Activated naive CD4-positive, alpha-beta T cell treated with anti-CD3 and anti-CD28 coated beads, Interleukin-2, amount 50 U/mL, for 16 hours (primary cell): ENCODE results near the gene VAMP5.
"Not testable (repeated sequence)": the region's sequence is repeated elsewhere in the genome, so short reads cannot be mapped to it uniquely, and the experiment has no call there.

Experiments used
- DNase-seq: peaks from one replicate; pipeline ENCODE4 v3.0.0-alpha.2; 2020

VAMP5 gene

DNA sequence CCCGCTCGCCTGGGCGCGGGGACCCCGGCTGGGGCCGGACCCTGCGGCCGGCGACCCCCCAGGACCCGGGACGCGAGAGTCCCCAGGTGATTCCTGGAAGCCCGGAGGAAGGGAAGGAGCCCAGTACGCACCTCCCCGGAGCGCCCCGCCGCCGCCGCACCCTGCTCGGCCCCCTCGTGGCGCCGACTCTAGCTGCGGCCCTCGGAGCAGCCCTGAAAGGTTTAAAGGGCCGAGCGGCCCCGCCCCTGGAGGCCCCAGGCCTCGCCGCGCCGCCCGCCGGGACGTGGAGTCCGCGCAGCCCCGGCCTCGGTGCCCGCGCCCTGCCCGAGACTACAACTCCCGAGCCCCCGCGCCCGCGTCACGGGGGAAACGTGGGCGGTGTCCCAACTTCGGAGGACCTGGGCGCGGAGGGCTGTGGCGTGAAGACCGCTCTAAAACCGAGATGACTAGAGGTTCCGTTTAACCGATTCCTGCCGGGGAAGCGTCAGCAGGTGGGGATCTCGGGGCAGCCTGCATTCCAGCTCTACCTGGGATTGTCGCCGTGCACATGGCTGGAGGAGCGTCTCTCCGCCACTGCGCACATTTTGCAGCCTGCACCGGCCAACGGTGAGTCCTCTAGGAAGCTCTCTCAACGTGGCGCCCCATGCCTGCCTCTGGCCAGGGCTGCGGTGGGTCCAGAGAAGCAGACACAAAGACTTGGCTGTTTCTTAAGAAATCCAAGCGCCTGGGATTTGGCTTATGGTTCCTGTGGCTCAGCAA is 18.4 kb downstream of the VAMP5 start, which contains the start of gene TMEM150A:
Gene TMEM150A (minus strand): TSS at position 223 of the 759 bp plus-strand sequence. CDS start 750 bp downstream, outside the sequence.
- peak; percentile 88 for DNase-seq

GRCh38 chr2:85604133-85604444 is 19.9 kb downstream of the VAMP5 start:
- DNase-seq, result not testable (repeated sequence)

DNA sequence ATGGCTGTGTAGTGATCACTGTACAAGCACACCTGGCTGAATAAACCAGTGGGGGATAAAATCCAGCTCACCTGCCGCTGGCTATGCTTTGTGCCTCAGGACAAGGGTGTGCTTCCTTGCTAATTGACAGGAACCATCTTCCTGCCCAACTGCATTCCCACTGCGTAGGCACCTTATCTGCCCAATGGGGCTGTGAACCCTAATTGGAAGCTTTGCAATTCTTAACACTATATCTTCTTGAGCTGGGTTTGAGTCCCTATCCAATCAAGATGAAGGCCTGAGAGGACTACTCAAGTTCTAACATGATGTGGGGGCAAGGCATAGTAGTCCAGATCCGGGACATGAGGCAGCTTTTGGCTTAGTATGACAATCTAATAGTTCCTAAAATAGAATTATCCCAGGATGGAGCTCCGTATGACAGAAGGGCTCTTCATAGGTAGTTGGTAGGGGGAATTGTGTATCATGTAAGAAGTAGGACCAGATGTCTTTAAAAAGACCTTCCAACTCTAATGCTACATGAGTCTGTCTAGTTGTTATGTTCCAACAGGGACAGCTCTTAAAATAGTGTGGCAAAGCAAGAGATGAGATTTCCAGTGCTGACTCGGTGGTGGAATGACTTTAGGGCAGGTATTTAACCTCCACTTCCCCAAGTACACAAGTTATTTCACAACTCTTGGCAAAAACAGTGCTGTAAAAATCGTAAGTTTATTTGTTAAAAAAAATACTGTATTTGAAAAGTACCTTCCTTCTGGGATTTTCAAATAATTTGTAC is 20.5 kb downstream of the VAMP5 start:
- no peak for DNase-seq

DNA sequence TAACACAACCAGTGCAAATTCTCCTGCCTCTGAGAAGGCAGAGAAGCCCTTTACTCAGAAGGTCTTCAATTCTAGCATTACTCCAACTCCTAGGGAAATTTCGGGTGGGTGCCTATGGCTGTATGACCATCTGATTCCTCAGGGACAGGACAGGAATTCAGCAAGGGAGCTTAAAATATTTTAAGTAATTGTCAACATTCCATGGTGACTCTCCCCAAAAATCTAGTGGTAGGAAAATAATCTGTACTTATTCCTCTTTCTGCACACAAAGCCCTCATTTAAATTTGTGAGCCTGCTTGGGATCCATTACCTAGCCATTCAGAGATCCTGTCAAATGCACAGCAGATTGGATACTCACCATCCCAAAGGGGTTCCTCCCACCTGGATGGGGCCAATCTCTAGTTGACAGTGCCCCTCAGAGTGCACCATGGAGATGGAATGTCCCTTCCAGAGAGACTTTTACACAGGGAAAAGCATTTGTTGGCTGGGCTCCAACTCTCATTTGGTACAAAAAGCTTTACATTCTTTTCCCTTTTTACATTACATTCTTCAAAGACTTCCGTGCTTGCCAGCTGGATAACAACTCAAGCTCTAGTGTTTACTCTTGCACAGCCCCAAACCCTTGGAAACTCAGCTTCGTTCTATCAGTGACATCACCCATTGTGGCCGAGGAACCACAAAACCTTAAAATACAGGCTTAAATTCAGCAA is 21.3 kb downstream of the VAMP5 start:
- no peak for DNase-seq

DNA sequence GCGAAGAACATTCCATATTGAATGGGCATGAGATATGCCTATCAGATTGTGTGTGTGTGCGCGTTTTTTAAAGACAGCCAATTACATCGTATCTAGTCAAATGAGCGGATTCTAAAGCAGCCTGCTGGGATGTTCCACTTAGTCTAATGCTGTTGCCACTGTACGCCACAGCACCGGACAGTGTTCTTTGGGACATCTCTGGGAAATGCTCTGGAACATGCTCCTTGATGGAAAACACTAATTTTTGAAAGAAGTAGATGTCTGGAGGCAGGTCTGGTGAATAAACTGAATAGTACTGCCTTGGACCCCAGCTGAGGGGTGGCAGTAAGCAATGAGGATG is 21.9 kb downstream of the VAMP5 start:
- no peak for DNase-seq

DNA sequence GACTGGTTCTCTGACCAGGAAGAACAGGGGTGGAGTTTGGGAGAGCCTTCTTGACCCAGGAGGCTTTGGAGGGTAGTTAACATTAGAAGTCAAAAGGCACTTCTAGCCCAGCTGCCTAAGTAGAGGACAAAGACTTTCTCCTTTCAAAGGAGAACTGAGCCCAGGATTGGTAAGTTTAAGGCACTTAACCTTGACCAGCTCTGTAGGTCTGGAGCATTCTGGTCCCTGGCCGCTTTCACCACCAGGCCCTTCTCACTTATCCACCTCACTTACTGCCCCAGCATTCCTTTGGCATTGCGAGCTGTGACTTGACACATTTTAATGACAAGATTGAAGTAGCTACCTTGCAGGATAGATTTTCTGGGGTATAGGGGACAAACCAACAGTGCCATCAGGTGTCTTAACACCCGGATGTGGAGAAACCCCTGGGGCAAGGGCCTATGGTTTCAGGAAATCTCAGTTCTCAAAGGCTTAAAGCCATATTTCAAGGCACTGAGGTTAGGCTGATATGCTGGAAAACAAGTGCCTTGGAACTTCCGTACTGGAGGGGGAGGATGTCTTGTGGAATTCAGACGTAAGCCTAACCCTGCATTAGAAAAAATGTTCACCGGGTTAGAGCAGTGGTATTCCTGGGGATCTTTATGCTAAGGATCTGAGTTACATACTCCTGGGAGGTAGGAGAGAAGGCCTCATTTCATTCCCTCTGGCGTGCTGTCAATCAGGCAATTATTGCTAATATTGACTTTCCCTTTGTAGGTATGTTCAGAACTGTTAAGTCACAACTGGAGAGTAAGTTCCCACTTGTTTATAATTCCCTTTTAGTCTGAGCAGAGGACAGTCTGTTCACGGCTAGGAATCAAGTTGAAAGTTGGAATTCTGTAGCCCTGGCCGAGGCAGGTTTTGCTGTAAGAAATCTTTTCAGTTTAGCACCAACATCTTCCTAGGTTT is 23.3 kb downstream of the VAMP5 start:
- no peak for DNase-seq

DNA sequence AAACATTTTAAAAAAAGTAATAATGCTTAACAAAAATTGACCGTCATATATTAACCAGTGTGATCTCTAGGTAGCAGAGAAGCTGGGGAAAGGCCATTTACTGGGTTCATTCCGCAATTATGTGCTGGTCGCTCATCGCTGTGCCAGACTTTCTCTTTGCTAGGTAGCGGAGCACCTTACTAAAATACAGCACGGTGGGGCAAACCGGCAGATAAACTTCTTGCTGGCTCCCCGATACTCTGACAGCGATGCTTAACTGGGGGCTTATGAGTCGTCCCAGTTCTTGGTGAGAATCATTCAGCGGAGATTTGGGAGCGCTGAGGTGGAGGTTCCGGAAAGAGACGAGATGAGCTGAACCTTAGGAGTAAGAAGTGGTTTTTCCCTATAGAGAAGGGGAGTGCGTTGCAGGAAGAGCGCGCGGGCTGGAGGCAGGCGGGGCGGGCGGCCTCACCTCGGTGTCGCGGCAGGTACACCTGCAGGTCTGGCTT is 27.0 kb downstream of the VAMP5 start:
- DNase-seq, result no peak

- DNase-seq, result peak; percentile 84
These were observed 27.7 kb downstream of the VAMP5 start, which contains the start of gene C2orf68 for GRCh38 chr2:85611705-85612587. Gene C2orf68 (minus strand): TSS chr2:85612066. CDS start chr2:85611984, 82 bp downstream.

DNA sequence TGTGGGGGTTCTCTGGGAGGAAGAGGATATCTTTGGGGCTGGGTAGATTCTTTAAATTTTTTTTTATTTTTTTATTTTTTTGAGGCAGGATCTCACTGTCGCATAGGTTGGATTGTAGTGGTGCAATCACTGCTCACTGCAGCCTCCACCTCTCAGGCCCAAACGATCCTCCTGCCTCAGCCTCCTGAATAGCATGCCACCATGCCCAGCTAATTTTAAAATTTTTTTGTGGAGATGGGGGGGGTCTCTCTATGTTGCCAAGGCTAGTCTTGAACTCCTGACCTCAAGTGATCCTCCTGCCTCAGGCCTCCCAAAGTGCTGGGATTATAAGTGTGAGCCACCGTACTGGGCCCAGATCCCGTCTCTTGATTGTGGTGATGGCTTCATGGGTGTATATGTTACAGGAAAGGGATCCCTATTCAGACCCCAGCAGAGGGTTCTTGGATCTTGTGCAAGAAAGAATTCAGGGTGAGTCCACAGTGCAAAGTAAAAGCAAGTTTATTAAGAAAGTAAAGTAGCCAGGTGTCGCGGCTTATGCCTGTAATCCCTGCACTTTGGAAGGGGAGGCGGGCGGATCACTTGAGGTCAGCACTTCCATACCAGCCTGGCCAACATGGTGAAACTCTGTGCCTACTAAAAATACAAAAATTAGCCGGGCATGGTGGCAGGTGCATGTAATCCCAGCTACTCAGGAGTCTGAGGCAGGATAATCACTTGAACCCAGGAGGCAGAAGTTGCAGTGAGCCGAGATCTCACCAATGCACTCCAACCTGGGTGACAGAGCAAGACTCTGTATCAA is 29.7 kb downstream of the VAMP5 start:
- DNase-seq, result no peak

DNA sequence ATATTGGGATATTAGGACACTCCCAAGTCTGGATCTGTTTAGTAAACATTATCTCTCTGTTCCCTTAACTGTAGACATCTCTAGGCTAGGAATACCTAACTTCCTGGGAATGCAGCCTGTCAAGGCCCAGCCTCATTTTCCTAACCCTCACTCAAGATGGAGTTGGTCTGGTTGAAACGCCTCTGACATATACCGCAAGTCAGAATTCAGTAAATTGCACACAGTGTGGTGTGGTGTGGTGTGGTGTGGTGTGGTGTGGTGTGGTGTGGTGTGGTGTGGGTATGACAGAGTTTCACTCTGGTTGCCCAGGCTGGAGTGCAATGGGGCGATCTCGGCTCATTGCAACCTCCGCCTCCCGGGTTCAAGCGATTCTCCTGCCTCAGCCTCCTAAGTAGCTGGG is 30.5 kb downstream of the VAMP5 start:
- DNase-seq, result not testable (repeated sequence)

- DNase-seq, result no peak
These were observed 31.1 kb downstream of the VAMP5 start for GRCh38 chr2:85615413-85615728.

DNA sequence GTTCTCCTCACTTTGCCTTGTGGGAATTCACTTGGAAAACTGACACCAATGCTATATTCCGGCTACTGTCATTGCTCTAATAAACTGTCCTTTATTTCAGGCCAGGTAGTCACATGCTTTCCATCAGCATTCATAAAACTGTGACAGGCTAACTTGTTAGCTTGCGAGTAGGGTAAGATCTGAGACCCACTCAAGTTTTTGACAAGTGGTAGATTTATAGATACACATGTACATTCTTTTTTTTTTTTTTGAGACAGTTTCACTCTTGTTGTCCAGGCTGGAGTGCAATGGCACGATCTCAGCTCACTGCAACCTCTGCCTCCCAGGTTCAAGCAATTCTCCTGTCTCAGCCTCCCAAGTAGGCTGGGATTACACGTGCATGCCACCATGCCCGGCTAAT is 33.5 kb downstream of the VAMP5 start:
- DNase-seq, result not testable (repeated sequence)

DNA sequence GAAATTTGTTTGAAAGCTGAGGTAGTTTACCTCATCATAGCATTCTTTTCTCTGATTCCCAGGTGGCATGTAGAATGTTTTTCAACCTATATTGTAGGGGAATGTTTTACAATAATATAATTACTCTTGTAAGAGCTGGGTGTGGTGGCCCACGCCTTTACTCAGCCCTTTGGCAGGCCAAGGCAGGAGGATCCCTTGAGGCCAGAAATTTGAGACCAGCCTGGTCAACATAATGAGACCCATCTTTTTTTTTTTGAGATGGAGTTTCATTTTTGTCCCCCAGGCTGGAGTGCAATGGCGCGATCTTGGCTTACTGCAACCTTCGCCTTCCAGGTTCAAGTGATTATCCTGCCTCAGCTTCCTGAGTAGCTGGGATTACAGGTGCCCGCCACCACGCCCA is 35.4 kb downstream of the VAMP5 start:
- no peak for DNase-seq

- DNase-seq, result no peak
These were observed 37.1 kb downstream of the VAMP5 start for GRCh38 chr2:85621338-85621737.

GRCh38 chr2:85623991-85624390 is 39.8 kb downstream of the VAMP5 start:
- DNase-seq, result no peak

- DNase-seq, result no peak
These were observed 44.4 kb downstream of the VAMP5 start for GRCh38 chr2:85628658-85629057.

DNA sequence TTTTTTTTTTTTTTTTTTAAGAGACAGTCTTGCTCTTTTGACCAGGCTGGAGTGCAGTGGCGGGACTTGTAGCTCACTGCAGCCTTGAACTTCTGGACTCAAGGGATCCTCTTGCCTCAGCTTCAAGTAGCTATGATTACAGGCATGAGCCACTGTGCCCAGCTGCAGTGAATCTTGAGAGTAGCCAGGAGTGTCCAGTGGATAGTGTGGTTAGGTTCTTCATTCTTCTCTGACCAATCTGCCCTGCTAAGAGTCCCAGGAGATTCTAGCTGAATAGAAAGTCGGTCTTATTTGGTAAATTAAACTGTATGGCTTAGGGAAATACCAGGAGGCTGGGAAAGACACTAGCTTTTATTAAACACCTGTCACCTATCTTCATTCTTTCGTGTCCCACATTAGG is 47.1 kb downstream of the VAMP5 start:
- no peak for DNase-seq

GRCh38 chr2:85635011-85635410 is 50.8 kb downstream of the VAMP5 start:
- DNase-seq, result no peak

DNA sequence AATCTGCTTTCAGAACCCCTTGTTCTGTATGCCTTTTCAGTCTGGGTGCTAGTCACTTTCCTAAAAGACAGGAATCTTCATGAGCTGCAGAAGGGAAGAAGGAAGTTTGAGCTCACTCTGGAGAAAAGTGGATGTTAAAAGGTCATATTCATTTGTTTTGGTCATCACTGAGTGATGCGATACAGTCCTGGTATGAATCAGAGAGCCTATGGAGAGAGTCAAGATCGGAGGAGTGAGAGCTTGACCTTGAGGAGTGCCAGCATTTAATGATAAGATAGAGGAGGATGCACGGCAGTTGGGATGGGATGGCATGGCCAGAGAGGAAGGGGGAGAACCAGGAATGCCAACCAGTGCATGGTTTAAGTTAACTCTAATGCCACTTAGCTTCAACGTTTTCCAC is 51.4 kb downstream of the VAMP5 start:
- DNase-seq, result no peak

DNA sequence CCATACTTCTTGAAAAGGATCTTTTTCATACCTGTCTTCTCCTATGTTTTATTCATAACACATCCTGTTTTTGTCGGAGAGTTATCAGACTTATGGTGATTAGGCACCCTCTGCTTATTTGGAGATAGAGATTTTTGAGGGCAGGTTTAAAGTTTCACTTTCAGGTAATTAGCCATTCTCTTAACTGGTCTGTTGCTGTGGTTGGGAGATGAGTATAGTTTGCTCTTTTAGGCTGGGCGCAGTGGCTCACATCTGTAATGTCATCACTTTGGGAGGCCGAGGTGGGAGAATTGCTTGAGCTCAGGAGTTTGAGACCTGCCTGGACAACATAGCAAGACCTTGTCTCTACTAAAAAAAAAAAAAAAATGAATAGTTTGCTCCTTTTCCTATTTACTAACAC is 58.5 kb downstream of the VAMP5 start:
- no peak for DNase-seq
